ENCODE data around the gene ACVRL1. TPM values are rescaled to one million over a fixed set of nuclear protein-coding genes. Genes with fewer than 3 reads are reported as not detected.
A peak's percentile ranks its signal among the peaks of the same experiment; 100 is the strongest.

The ACVRL1 gene
- total RNA-seq, 2 donors from 2014 or later: 121 to 162 TPM

DNA sequence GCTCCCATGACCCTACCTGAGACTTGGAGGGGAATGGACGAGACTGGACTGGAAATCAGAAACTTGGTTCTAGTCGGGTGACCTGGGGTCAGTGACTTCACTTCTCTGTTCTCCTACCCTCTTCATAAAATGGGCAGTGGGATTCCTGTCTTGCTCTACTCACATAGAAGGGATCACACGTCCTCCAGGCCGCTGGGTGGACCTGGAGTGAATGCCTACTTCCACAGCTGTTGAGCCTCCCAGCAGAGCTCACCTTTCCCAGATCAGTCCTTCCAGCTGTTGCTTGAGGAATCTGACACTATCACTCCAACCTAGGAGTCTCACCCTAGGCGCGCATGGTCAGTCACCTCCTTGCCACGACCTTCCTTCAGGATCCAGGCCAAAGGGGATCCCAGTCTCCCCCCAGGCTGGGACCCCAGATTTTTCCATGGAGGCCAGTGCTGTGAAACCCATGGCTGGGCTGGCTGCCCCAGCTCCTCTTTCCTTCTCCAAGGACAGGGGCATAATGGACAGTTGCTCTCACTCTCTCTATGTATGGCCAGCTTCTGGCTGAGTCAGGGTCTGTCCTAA, 637 bp downstream of the ACVRL1 start:
- H3K36me3 ChIP-seq: no peaks in the 10 kb centered on the region
- peak overlapping the region; percentile 80 to 95 for H3K9ac ChIP-seq (ENCODE audit: low read depth in 2 of 2, low read length in 2 of 2)
- no peak for DNase-seq
- no peaks in the 10 kb centered on the region for H3K27me3 ChIP-seq
- peaks cover 31% of the 10 kb centered on the region for H3K4me1 ChIP-seq
- no peaks in the 10 kb centered on the region for H3K9me3 ChIP-seq
- H3K4me3 ChIP-seq: peak overlapping the region; percentile 66
- intact Hi-C loops (cut with DNase I): no loop called here
- TF ChIP-seq, protein P1, sequence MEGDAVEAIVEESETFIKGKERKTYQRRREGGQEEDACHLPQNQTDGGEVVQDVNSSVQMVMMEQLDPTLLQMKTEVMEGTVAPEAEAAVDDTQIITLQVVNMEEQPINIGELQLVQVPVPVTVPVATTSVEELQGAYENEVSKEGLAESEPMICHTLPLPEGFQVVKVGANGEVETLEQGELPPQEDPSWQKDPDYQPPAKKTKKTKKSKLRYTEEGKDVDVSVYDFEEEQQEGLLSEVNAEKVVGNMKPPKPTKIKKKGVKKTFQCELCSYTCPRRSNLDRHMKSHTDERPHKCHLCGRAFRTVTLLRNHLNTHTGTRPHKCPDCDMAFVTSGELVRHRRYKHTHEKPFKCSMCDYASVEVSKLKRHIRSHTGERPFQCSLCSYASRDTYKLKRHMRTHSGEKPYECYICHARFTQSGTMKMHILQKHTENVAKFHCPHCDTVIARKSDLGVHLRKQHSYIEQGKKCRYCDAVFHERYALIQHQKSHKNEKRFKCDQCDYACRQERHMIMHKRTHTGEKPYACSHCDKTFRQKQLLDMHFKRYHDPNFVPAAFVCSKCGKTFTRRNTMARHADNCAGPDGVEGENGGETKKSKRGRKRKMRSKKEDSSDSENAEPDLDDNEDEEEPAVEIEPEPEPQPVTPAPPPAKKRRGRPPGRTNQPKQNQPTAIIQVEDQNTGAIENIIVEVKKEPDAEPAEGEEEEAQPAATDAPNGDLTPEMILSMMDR (IDR thresholded peaks at IDR 0.05): no peak
- peak overlapping the region; percentile 81 for H3K27ac ChIP-seq

DNA sequence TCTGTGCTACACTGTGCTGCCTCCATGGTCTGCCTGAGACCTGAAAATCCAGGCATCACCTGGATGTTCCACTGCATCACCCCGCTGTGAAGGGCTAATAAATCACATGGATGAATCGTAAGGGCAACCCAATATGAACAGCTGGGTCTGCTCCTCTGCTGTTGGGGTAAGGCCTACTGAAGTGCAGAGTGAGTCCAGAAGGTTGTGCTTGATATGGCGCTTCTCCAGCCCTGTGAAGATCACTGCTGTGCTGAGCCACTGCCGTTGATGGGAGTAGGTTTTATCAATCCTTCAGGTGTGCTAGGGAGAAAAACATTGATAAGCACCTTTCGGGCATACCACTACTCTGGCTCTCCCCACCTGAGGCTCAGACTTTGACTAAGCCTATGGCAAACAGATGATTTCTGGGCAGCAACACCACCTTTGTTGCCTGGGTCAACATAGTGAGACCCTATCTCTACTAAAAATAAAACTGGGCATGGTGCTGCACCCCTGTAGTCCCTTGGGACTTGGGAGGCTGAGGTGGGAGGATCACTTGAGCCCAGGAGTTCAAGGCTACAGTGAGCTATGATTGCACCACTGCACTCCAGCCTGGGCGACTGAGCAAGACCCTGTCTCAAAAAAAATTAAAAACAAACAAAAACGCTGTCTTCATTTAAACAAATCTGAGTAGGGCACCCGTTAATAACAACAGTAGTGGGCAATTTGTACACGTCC, 1.7 kb downstream of the ACVRL1 start:
- no peaks in the 10 kb centered on the region for H3K9me3 ChIP-seq
- H3K4me1 ChIP-seq: peaks cover 31% of the 10 kb centered on the region
- peak overlapping the region; percentile 66 for H3K4me3 ChIP-seq
- intact Hi-C loops (cut with DNase I): no loop called here
- TF ChIP-seq, protein P1 (IDR thresholded peaks at IDR 0.05): no peak
- H3K27me3 ChIP-seq: no peaks in the 10 kb centered on the region
- no peaks in the 10 kb centered on the region for H3K36me3 ChIP-seq
- no peak for DNase-seq
- H3K9ac ChIP-seq (ENCODE audit: low read depth in 2 of 2, low read length in 2 of 2): peak overlapping the region in 1 of 2 donors; percentile 80
- peak overlapping the region; percentile 50 for H3K27ac ChIP-seq

DNA sequence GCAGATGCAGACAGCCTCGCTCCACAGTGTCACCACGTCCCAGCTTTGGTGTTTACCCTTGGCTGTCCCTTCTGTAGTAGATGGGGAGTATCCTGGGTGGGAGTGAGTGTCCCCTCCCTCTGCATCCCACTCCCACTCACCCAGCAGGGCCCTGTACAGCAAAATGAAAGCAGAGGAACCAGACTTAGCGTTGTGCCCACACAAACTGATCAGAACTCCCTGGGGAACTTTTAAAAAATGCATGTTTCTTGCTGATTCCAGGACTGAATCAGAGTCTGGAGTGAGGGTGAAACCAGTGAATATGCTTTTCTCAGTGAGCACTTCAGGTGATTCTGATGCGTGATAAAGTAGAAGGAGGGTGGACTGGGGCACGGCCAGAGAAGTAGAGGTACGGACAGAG, 2.9 kb downstream of the ACVRL1 start:
- Histone ChIP-seq H3K4me3 (no peak overlapping the region), H3K27ac (peak overlapping the region; percentile 50), H3K4me1 (peaks cover 31% of the 10 kb centered on the region), H3K9me3 (no peaks in the 10 kb centered on the region), H3K36me3 (no peaks in the 10 kb centered on the region), H3K27me3 (no peaks in the 10 kb centered on the region), H3K9ac (ENCODE audit: low read depth in 2 of 2, low read length in 2 of 2) (peak overlapping the region in 1 of 2 donors; percentile 9)
- intact Hi-C loops (cut with DNase I): no loop called here
- TF ChIP-seq, protein P1 (IDR thresholded peaks at IDR 0.05): no peak
- DNase-seq: no peak

DNA sequence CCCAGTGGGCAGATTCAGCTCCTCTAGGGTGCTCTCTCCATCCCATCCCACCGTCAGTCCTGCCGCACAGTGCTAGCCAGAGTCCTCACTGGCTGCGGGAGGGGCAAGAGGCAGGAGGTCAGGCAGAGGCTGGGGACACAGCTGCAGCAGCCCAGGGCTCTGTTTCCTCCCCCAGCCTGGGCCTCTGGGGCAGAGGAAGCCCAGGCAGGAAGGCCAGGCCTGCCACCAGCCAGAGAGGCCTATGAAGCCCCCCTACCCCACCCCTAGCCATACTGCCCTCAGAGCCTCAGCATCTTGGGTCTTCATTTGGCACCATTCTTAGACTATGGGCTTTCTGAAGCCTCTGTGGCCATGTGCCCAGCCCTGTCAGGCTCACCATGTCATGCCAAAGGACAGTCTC, 3.4 kb downstream of the ACVRL1 start:
- Histone ChIP-seq H3K27ac (peak overlapping the region; percentile 50), H3K9ac (ENCODE audit: low read depth in 2 of 2, low read length in 2 of 2) (peak overlapping the region; percentile 9 to 38), H3K36me3 (peaks cover 2% of the 10 kb centered on the region), H3K4me3 (no peak overlapping the region), H3K9me3 (no peaks in the 10 kb centered on the region), H3K27me3 (no peaks in the 10 kb centered on the region), H3K4me1 (peaks cover 31% of the 10 kb centered on the region)
- TF ChIP-seq, protein P1 (IDR thresholded peaks at IDR 0.05): no peak
- DNase-seq: no peak
- intact Hi-C loops (cut with DNase I): no loop called here

DNA sequence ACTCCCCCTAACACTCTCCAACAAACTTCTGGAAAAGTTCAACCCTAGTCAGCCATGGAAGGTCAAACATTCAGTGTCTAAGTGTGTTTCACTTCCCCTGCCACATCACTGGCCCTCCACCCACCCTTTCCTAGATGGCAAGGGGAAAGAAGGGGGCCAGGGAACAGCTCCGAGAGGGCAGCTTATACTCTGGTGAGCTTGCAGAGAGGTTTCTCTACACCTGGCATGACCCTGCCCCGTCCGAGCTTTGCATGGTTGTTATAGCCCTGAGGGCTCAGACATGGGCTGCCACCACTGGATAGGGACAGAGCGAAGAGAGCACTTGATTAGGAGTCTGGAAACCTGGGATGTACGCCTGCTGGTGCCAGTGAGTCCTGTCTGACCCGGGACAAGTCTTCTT, 4.0 kb downstream of the ACVRL1 start:
- Histone ChIP-seq H3K4me1 (peaks cover 27% of the 10 kb centered on the region), H3K9me3 (no peaks in the 10 kb centered on the region), H3K27me3 (no peaks in the 10 kb centered on the region), H3K4me3 (no peak overlapping the region), H3K36me3 (peaks cover 8% of the 10 kb centered on the region), H3K9ac (ENCODE audit: low read depth in 2 of 2, low read length in 2 of 2) (peak overlapping the region; percentile 0 to 30), H3K27ac (peak overlapping the region; percentile 50)
- intact Hi-C loops (cut with DNase I): no loop called here
- TF ChIP-seq, protein P1 (IDR thresholded peaks at IDR 0.05): no peak
- no peak for DNase-seq
